CD14-positive monocyte (primary cell): ENCODE data around the gene CNTNAP2. TPM values are rescaled to one million over a fixed set of nuclear protein-coding genes. Genes with fewer than 3 reads are reported as not detected.

Experiments
- DNase-seq, 3 donors: peaks; one replicate each; pipeline ENCODE4 v3.0.0-alpha.2; 2011 to 2022
- H2AFZ ChIP-seq: 2 replicates; pipeline ENCODE4 v1.6.0; 2012; ENCODE audit warnings: mild to moderate bottlenecking, low read depth, low read length, inconsistent platforms; ENCODE audit not compliant: insufficient read depth, poor library complexity, severe bottlenecking
- H3K27ac ChIP-seq, 2 donors: 1 replicate in 1 of 2; 2 replicates in 1 of 2; pipeline ENCODE4 v1.5.1; 2012 to 2013; ENCODE audit warnings: low read length in 2 of 2, control low read depth in 1 of 2, inconsistent platforms in 1 of 2, low read depth in 1 of 2, mild to moderate bottlenecking in 1 of 2
- H3K27me3 ChIP-seq, 2 donors: one replicate each; pipeline versions ENCODE4 v1.6.0 to v1.6.1; 2011 to 2013; ENCODE audit warnings: low read length in 2 of 2; ENCODE audit not compliant: control insufficient read depth in 2 of 2, insufficient read depth in 2 of 2
- H3K36me3 ChIP-seq, 2 donors: replicated peaks in 1 of 2; 1 replicate in 1 of 2; 2 replicates in 1 of 2; pipeline versions ENCODE4 v1.5.1 to v1.6.1; 2012 to 2013; ENCODE audit warnings: low read length in 2 of 2, control low read depth in 1 of 2, inconsistent platforms in 1 of 2, mild to moderate bottlenecking in 1 of 2; ENCODE audit not compliant: insufficient read depth in 2 of 2, control insufficient read depth in 1 of 2
- H3K4me1 ChIP-seq, 2 donors: 1 replicate in 1 of 2; 2 replicates in 1 of 2; pipeline versions ENCODE4 v1.5.1 to v1.6.1; 2012 to 2013; ENCODE audit warnings: low read length in 2 of 2, control low read depth in 1 of 2, inconsistent platforms in 1 of 2, mild to moderate bottlenecking in 1 of 2, moderate library complexity in 1 of 2; ENCODE audit not compliant: insufficient read depth in 2 of 2, control insufficient read depth in 1 of 2
- H3K4me2 ChIP-seq: replicated peaks from 2 replicates; pipeline ENCODE3; 2012; ENCODE audit warnings: low read length, moderate library complexity, mild to moderate bottlenecking; ENCODE audit not compliant: poor library complexity, severe bottlenecking; ENCODE audit errors: extremely low read depth
- H3K4me3 ChIP-seq, 3 experiments: fragments of 200-600 bp in 1 of 3; sonication (generic) in 1 of 3; replicated peaks in 1 of 3; 1 replicate in 2 of 3; 2 replicates in 1 of 3; pipeline ENCODE4 v1.5.1; 2011 to 2013; ENCODE audit warnings: low read length in 3 of 3, mild to moderate bottlenecking in 3 of 3, control low read depth in 2 of 3, low read depth in 2 of 3, inconsistent platforms in 1 of 3, moderate library complexity in 1 of 3
- H3K79me2 ChIP-seq: 2 replicates; pipeline ENCODE4 v1.6.0; 2012; ENCODE audit warnings: mild to moderate bottlenecking, control low read depth, inconsistent platforms, low read length, moderate library complexity; ENCODE audit not compliant: insufficient read depth
- H3K9ac ChIP-seq: 2 replicates; pipeline ENCODE4 v1.6.0; 2017; ENCODE audit warnings: low read length, mild to moderate bottlenecking; ENCODE audit not compliant: insufficient read depth, poor library complexity, severe bottlenecking
- H3K9me3 ChIP-seq, 2 donors: replicated peaks in 1 of 2; 1 replicate in 1 of 2; 2 replicates in 1 of 2; pipeline versions ENCODE4 v1.5.1 to v1.6.1; 2012 to 2013; ENCODE audit warnings: low read length in 2 of 2, control low read depth in 1 of 2; ENCODE audit not compliant: control insufficient read depth in 1 of 2, insufficient read depth in 1 of 2
- H4K20me1 ChIP-seq: 2 replicates; pipeline ENCODE4 v1.6.0; 2012; ENCODE audit warnings: mild to moderate bottlenecking, low read length, control low read depth, moderate library complexity; ENCODE audit not compliant: insufficient read depth
- H3K27ac Mint-ChIP-seq, 7 donors: one replicate each; pipeline ENCODE4 v1.8.0; 2020; ENCODE audit warnings: mild to moderate bottlenecking in 7 of 7, mixed read lengths in 7 of 7, moderate library complexity in 6 of 7, inconsistent platforms in 2 of 7
- H3K27me3 Mint-ChIP-seq, 3 donors: one replicate each; pipeline ENCODE4 v1.8.0; 2021 to 2022; ENCODE audit warnings: low read depth in 3 of 3, mild to moderate bottlenecking in 3 of 3, mixed read lengths in 3 of 3, moderate library complexity in 3 of 3, inconsistent platforms in 1 of 3
- H3K36me3 Mint-ChIP-seq, 2 donors: one replicate each; pipeline ENCODE4 v1.8.0; 2020; ENCODE audit warnings: mixed read lengths in 2 of 2, inconsistent platforms in 1 of 2, mild to moderate bottlenecking in 1 of 2
- H3K4me1 Mint-ChIP-seq: one replicate; pipeline ENCODE4 v1.8.0; 2020; ENCODE audit warnings: mild to moderate bottlenecking, mixed read lengths
- H3K4me3 Mint-ChIP-seq, 2 donors: one replicate each; pipeline ENCODE4 v1.8.0; 2020; ENCODE audit warnings: mild to moderate bottlenecking in 2 of 2, mixed read lengths in 2 of 2, moderate library complexity in 1 of 2
- H3K9me3 Mint-ChIP-seq, 7 donors: one replicate each; pipeline ENCODE4 v1.8.0; 2020 to 2022; ENCODE audit warnings: mixed read lengths in 7 of 7, mild to moderate bottlenecking in 6 of 7, moderate library complexity in 6 of 7, inconsistent platforms in 2 of 7
- WGBS: methylation state at CpG from one replicate; pipeline ENCODE4 v1.1.5; 2013; ENCODE audit warnings: missing lambda C conversion rate; ENCODE audit not compliant: insufficient coverage; 5-methylcytosine and 5-hydroxymethylcytosine counted together
- intact Hi-C, 2 donors: fragments of 100-400 bp; cut with micrococcal nuclease; formaldehyde crosslinking; loops; one replicate each; pipeline versions ENCODE4 v1.15.0 to v1.15.1; 2023
- polyA plus RNA-seq, 3 donors: library from polyadenylated mRNA; depleted of rRNA in 1 of 3; unstranded in 2 of 3; stranded (reverse) in 1 of 3; fragments of 300-500 nt in 2 of 3; fragments of >200 nt in 1 of 3; fragmentation: Illumina TruSeq in 2 of 3; gene quantifications; 1 replicate in 2 of 3; 2 replicates in 1 of 3; pipeline ENCODE4 v1.2.3, GENCODE V29; 2012 to 2021
- TF ChIP-seq, protein P1 (sequence below): fragments of 200-600 bp; IDR thresholded peaks from one replicate; pipeline ENCODE4 v1.8.0; 2022; ENCODE audit warnings: antibody characterized with exemption, mild to moderate bottlenecking

Gene CNTNAP2
- polyA plus RNA-seq, 3 donors = 0.01 TPM; not detected in 2

DNA sequence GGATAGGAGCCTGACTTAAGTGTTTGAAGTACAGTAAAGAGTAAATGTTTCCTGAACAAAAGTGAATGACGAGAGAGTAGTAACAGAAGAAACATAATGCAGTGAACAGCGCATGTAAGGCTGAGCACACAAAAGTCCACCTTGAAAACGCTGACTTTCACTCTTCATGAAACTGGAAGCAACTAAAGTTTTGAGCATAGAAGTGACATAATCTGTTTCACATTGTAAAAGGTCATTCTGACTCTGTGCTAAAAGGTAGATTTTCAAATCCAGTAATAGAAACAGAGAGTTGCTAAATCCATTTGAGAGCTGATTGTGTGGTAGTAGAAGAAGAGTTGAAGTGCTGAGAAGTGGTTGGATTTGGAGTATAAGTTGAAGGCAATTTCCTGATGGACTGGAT lies 1037.0 kb downstream of the CNTNAP2 start:
- Histone ChIP-seq H3K79me2 (no peaks in the 10 kb centered on the region), H3K4me3 (no peak overlapping the region), H2AFZ (no peak overlapping the region), H3K4me2 (no peak overlapping the region), H3K9ac (no peak overlapping the region), H3K27me3 (no peaks in the 10 kb centered on the region), H3K9me3 (peaks cover 0 to 4% of the 10 kb centered on the region in 2 donors), H3K4me1 (no peaks in the 10 kb centered on the region), H3K36me3 (no peaks in the 10 kb centered on the region), H3K27ac (no peak overlapping the region), H4K20me1 (no peaks in the 10 kb centered on the region)
- TF ChIP-seq, protein P1, sequence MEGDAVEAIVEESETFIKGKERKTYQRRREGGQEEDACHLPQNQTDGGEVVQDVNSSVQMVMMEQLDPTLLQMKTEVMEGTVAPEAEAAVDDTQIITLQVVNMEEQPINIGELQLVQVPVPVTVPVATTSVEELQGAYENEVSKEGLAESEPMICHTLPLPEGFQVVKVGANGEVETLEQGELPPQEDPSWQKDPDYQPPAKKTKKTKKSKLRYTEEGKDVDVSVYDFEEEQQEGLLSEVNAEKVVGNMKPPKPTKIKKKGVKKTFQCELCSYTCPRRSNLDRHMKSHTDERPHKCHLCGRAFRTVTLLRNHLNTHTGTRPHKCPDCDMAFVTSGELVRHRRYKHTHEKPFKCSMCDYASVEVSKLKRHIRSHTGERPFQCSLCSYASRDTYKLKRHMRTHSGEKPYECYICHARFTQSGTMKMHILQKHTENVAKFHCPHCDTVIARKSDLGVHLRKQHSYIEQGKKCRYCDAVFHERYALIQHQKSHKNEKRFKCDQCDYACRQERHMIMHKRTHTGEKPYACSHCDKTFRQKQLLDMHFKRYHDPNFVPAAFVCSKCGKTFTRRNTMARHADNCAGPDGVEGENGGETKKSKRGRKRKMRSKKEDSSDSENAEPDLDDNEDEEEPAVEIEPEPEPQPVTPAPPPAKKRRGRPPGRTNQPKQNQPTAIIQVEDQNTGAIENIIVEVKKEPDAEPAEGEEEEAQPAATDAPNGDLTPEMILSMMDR = no peak
- Mint-ChIP-seq H3K36me3 (no peaks in the 10 kb centered on the region), H3K4me3 (no peak overlapping the region), H3K9me3 (peaks cover 0 to 10% (median 2%) of the 10 kb centered on the region in 7 donors), H3K27me3 (no peaks in the 10 kb centered on the region), H3K27ac (no peak overlapping the region), H3K4me1 (no peaks in the 10 kb centered on the region)
- 94% methylated on average over 3 of the region's 3 CpGs for WGBS
- no peak for DNase-seq
- intact Hi-C loops = no loop called here

DNA sequence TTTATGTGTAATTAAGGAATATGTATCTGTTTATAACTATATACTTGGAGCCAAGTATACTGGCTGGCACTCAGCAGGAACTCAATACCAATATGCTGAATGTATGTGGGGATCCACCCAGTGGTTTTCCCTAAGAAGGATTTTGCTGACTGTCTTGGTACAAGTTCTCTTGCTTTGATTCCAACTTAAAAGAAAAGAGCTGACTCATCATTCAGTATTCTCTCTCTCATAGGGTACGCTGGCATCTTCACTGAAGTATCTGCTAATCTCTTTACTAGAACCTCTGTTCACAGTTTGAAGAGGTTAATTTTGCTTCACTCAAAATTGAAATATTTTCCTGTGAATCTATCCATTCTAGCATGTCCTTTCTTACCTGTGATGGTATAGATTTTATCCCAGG lies 1044.8 kb downstream of the CNTNAP2 start:
- no CpG with 5 or more reads among the region's 1 CpG for WGBS
- no peak for DNase-seq
- H4K20me1 ChIP-seq = no peaks in the 10 kb centered on the region
- no peak overlapping the region for H3K27ac ChIP-seq
- H3K4me3 Mint-ChIP-seq = no peak overlapping the region
- no peak overlapping the region for H3K4me3 ChIP-seq
- H3K9ac ChIP-seq = no peak overlapping the region
- H2AFZ ChIP-seq = no peak overlapping the region
- H3K9me3 Mint-ChIP-seq = peaks cover 0 to 4% (median 2%) of the 10 kb centered on the region in 7 donors
- no peak overlapping the region for H3K4me2 ChIP-seq
- intact Hi-C loops = no loop called here
- no peaks in the 10 kb centered on the region for H3K36me3 ChIP-seq
- H3K36me3 Mint-ChIP-seq = no peaks in the 10 kb centered on the region
- H3K9me3 ChIP-seq = no peaks in the 10 kb centered on the region
- H3K79me2 ChIP-seq = no peaks in the 10 kb centered on the region
- H3K27me3 Mint-ChIP-seq = no peaks in the 10 kb centered on the region
- no peaks in the 10 kb centered on the region for H3K27me3 ChIP-seq
- H3K4me1 Mint-ChIP-seq = no peaks in the 10 kb centered on the region
- TF ChIP-seq, protein P1 = no peak
- H3K4me1 ChIP-seq = no peaks in the 10 kb centered on the region
- H3K27ac Mint-ChIP-seq = no peak overlapping the region
